Measurements from ENCODE around the gene CLSTN2.

CLSTN2 gene

GRCh38 chr3:140341817-140342403, 406.9 kb downstream of the CLSTN2 start:
- DNase-seq (ENCODE audit: low read depth): no peak

GRCh38 chr3:140342668-140343067, 407.7 kb downstream of the CLSTN2 start:
- no peak for DNase-seq (ENCODE audit: low read depth)

DNA sequence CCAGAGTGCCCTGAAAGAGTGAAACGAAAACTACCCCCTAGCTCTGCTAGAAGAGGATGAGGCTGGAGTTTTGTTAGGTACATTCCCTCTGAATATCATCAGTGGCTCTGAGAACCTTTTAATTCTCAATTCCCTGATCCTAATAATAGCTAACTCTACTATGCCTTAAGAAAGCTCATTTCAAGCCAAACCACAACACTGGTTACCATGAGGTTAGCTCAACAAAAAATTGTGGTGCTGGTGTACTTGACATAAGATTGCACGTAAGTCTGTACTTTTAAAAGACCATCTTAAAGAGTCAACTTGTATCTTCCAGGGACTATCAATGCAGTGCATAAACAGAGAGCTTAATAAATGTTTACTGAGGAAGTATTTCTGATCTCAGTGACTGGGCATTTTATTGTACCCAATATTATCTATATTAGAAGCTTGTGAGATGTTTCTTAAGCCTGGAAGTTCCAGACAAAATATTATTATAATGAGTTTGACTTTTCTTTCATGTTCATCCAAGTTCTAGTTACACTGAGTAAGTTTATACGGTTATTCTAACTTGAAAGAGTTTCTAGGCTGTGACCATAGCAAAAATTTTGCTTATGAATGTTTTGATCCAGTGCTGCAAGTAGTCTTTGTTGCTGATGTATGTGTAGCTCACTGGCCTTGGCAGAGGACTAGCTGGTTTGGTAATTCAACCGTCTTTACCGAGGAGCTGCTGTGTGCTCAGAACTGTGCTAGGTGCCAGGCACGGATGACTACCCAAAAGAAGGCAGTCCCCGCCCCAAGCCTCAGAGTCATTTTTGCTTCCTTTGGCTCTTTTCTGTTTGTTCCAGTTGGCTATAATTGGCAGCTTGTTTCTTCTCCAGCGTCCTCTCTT, 408.5 kb downstream of the CLSTN2 start:
- no peak for DNase-seq (ENCODE audit: low read depth)

- DNase-seq (ENCODE audit: low read depth): no peak
These were observed 409.1 kb downstream of the CLSTN2 start for GRCh38 chr3:140344082-140344454.

GRCh38 chr3:140344601-140345205, 409.7 kb downstream of the CLSTN2 start:
- DNase-seq (ENCODE audit: low read depth): no peak

GRCh38 chr3:140347151-140347550, 412.2 kb downstream of the CLSTN2 start:
- DNase-seq (ENCODE audit: low read depth): no peak

GRCh38 chr3:140349938-140350337, 415.0 kb downstream of the CLSTN2 start:
- DNase-seq (ENCODE audit: low read depth): no peak

- DNase-seq (ENCODE audit: low read depth): no peak
These were observed 416.5 kb downstream of the CLSTN2 start for GRCh38 chr3:140351466-140351865.

GRCh38 chr3:140355481-140355880, 420.5 kb downstream of the CLSTN2 start:
- no peak for DNase-seq (ENCODE audit: low read depth)

DNA sequence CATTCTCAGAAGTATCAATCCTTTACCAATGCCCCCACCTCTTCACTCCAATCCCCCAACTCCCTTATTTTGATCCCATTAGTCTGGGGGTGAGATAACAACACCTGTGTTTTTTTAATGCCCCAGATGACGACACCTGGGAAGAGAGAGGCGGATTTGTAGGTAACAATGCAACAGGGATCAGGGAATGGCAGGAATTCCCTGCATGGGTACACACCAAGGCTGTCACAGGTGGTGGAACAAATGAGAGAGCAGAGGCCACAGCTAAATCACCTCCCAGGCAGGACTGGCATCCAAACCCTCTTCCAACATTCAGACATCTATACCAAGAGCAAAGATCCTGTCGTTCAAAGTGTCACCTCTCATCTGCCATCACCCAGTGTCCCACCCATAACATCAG, 423.7 kb downstream of the CLSTN2 start:
- no peak for DNase-seq (ENCODE audit: low read depth)

GRCh38 chr3:140359233-140359995, 424.4 kb downstream of the CLSTN2 start:
- no peak for DNase-seq (ENCODE audit: low read depth)

- no peak for DNase-seq (ENCODE audit: low read depth)
These were observed 425.3 kb downstream of the CLSTN2 start for GRCh38 chr3:140360332-140360731.

- no peak for DNase-seq (ENCODE audit: low read depth)
These were observed 428.8 kb downstream of the CLSTN2 start for GRCh38 chr3:140363801-140364200.

- no peak for DNase-seq (ENCODE audit: low read depth)
These were observed 431.1 kb downstream of the CLSTN2 start for GRCh38 chr3:140365872-140366697.

DNA sequence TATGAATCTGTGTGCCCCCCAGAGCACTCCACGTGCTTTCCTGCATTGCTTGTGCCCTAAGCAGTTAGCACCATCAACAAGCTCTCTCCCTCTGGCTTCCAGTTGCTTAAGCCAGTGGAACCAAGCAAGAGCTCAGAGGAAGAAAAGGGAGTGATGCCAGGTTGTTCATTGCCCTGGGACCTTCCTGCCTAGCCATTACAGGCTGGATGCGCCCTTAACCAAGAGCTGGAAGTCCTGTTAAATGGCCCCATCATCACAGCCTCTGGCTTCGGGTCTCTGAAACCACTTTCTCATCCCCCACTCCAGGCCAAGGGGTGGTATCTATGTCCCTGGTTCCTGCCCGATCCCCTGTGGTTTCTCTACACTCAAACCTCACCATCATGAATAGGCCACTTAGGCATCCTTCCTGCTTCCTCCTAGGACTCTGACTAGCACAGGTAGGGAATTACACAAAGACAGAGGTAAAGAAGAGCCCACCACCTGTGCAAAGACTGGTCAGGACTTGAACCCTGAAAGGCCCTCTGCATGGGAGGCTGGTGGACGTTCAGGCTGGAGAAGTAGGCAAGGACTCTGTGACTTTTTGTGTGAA, 433.3 kb downstream of the CLSTN2 start:
- DNase-seq (ENCODE audit: low read depth): no peak

DNA sequence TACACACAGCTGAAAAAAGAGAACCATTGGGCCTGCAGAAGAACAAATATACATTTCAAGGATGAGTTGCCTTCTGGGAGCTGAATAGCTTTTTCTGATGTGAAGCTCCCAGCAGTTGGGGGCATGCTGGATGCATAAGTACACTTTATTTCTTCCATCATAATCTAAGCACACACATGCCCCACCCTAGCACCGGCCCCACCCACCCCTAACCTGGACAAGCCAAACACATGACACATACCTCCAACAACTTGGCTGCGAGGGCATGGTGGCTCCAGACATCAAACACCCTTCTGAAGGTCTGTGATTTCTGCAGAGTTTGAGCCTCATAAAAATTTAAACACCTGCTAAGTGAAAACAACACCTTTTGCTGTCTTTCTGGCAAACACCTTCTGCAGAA, 435.7 kb downstream of the CLSTN2 start:
- DNase-seq (ENCODE audit: low read depth): no peak

GRCh38 chr3:140373234-140373633, 438.2 kb downstream of the CLSTN2 start:
- no peak for DNase-seq (ENCODE audit: low read depth)

DNA sequence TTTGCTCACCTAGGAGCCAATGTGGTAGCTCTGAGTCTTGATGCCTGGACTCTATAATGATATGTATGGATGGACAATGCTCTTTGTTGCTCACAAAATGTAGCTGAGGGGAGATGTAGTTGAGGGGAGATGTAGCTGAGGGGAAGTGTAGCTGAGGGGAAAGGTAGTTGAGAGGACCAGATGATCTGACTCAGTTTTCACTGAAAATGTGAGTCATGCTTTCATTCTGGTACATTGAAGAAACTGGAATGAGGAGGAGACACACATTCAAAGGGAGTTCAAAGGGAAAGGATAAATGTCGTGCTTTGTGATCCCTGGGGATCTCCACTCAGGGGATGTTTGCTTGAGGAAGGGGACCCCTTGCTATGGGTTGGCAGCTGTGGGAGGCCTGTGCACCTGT, 440.0 kb downstream of the CLSTN2 start:
- DNase-seq (ENCODE audit: low read depth): no peak

DNA sequence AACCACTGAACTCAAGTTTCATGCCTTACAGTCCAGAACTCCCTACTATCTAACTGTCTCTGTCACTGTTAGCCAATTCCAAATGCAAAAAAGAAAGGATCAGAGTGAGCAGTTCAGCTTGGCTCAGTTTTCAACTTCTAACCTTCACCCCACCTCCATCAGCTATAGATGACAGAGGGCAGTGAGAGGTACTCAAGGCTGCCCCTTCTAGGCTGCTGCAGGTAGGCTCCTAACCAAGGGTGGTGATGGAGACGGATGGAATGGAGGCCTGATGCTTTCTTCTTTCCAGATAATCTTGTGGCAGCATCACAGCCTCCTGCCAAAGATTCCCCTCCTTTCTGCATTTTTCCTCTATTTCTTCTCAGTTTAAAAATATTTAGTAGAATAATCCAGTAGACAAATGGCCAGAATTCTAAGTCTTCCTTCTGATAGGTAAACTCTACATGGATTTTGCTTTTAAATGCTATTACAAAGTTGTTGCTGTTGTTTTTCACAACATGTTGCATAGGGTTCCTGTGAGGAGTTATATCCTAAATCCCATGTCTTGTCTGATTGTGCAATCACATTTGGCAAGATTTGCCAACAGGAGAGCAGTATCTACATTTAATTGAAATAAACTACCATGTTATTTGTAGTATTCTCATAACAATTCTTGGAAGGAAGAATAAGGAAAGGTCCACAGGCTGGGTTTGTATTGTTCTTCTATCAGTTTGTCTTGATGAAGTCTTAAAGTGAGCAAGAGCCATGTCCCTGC, 441.3 kb downstream of the CLSTN2 start:
- DNase-seq (ENCODE audit: low read depth): no peak

GRCh38 chr3:140377644-140378043, 442.7 kb downstream of the CLSTN2 start:
- no peak for DNase-seq (ENCODE audit: low read depth)

Measured in non-pigmented ciliary epithelial cell (primary cell).